NB4 (cell line): Measurements from ENCODE around the gene ORAI2.

Experiments
- DNase-seq: peaks from one replicate; pipeline ENCODE4 v3.0.0; 2010; ENCODE audit warnings: low read depth
- H3K4me3 ChIP-seq: one replicate; pipeline ENCODE4 v1.5.1; 2011; ENCODE audit warnings: mild to moderate bottlenecking, low read depth, low read length, moderate library complexity
- CTCF ChIP-seq: IDR thresholded peaks from one replicate; pipeline ENCODE4 v1.5.1; 2012; ENCODE audit warnings: low read depth, low read length
- MAX ChIP-seq: IDR thresholded peaks from 2 replicates; pipeline ENCODE4 v1.6.1; 2011; ENCODE audit warnings: low read depth, low read length
- MYC ChIP-seq: IDR thresholded peaks from 2 replicates; pipeline ENCODE4 v1.6.1; 2011; ENCODE audit warnings: low read depth, low read length
- POLR2A ChIP-seq: IDR thresholded peaks from 2 replicates; pipeline ENCODE4 v1.6.1; 2011; ENCODE audit warnings: mild to moderate bottlenecking; ENCODE audit not compliant: insufficient read length; ENCODE audit errors: extremely low read depth

Gene ORAI2

GRCh38 chr7:102434039-102434486, 688 bp downstream of the ORAI2 start:
- no peak for DNase-seq
- peak overlapping the region; percentile 87 for H3K4me3 ChIP-seq
- TF ChIP-seq MAX (no peak), CTCF (no peak), MYC (no peak), POLR2A (no peak)

GRCh38 chr7:102436118-102436517, 2.7 kb downstream of the ORAI2 start:
- H3K4me3 ChIP-seq: no peak overlapping the region
- TF ChIP-seq MYC: no peak
- DNase-seq: no peak

GRCh38 chr7:102439963-102440795, 6.8 kb downstream of the ORAI2 start:
- H3K4me3 ChIP-seq: no peak overlapping the region
- no peak for TF ChIP-seq POLR2A
- DNase-seq: no peak

GRCh38 chr7:102444961-102445673, 11.7 kb downstream of the ORAI2 start:
- no peak for DNase-seq
- TF ChIP-seq MYC (no peak), POLR2A (no peak)
- no peak overlapping the region for H3K4me3 ChIP-seq

- TF ChIP-seq POLR2A: no peak
- TF ChIP-seq MAX: no peak
- no peak for TF ChIP-seq MYC
- TF ChIP-seq CTCF: no peak
- DNase-seq: no peak
- H3K4me3 ChIP-seq: no peak overlapping the region
Measured at GRCh38 chr7:102445674-102446071, 12.3 kb downstream of the ORAI2 start.

GRCh38 chr7:102446387-102447156, 13.2 kb downstream of the ORAI2 start:
- no peak overlapping the region for H3K4me3 ChIP-seq
- no peak for DNase-seq
- TF ChIP-seq CTCF (no peak), POLR2A (no peak), MAX (no peak), MYC (no peak)

- TF ChIP-seq MAX (no peak), MYC (no peak), POLR2A (no peak), CTCF (no peak)
- DNase-seq: no peak
- no peak overlapping the region for H3K4me3 ChIP-seq
Measured at GRCh38 chr7:102447311-102447710, 13.9 kb downstream of the ORAI2 start.
